ENCODE measurements around the gene FAR2.
"Not testable (repeated sequence)": the region's sequence is repeated elsewhere in the genome, so short reads cannot be mapped to it uniquely, and the experiment has no call there.

Gene FAR2

DNA sequence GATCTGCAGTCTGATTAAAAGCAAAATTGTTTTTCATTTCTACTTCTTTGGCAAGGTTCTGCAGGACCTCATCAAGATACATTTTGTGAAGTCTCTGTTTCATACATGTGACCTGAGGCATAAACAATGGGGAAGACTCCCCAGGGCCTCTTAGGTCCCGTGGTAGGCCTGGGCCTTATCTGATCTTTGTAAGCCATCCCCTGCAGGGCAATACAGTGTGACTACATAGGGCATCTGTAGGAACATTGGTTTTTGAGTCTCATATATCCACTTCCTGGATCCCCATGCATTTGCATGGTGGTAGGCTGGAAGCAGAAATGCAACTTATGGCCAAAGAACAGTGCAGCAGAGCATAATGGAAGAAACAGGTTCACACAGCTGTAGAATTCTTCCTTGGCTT lies 6.0 kb downstream of the FAR2 start:
- DNase-seq: no peak

DNA sequence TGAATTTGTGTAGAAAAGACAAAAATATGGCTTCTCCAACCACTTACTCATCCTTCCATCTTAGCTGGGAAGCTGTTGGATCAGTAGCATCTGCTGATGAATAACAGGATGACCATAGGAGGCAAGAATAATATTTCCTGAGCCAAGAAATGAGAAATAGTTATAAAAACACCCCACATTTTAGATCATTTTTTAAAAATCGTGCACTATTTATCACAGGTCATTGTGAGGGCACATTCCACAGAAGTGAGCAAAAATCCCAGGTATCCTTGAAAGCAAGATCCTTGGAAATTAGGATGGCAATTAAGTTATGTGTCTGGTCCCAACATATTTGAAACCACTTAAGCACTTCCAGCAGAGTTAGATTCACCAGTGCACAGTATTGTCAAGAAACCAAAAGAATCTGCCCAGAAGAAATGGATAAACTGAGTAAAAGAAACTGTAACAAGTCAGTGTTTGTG lies 8.4 kb downstream of the FAR2 start:
- no peak for DNase-seq

DNA sequence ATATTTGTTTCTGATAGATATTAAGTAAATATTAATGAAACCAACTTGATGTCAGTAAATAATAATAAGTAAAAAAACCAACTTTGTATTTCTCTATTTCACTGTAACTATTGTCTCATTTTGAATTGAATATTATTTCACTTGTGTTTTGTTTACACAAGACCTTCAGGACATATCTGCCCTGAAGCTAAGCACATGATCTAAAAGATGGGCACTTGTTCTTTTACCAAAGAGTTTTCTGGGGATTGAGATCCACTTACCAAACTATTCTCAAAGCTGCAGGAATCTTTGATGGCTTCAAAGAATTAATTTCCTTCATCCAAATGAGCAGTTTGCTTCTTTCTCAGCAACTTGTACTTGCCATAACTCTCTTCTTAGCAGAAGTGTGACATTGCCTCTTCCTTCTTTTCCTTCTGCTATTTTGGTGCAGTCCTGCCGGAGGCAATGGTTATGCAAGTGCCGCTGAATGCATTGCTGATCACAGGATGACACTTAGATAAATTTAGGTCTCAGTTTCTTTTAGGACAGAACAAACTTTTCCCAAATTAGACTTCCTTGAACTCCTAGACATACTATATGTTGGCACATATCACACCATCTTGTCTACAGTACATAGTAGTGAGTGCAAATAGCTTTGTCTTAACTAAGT lies 9.2 kb downstream of the FAR2 start:
- DNase-seq: no peak

DNA sequence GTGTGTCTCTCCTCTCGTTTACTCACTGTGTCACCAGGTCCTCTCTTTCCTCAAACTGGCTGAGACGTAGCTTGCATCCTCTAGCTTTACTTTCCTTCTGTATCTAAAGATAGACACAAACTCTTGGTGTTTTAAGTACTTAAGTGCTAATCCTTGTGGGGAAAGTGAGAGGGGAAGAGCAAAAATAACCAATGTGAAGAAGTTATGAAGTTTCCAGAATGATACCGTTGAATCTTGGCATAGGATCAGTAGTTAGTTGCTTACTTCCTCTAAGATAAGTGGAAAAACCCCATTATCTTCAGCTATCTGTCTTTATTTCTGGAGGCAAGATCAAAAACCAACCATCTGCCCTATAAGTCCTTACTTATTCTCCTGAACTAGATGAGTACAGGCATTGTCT lies 10.6 kb downstream of the FAR2 start:
- no peak for DNase-seq

DNA sequence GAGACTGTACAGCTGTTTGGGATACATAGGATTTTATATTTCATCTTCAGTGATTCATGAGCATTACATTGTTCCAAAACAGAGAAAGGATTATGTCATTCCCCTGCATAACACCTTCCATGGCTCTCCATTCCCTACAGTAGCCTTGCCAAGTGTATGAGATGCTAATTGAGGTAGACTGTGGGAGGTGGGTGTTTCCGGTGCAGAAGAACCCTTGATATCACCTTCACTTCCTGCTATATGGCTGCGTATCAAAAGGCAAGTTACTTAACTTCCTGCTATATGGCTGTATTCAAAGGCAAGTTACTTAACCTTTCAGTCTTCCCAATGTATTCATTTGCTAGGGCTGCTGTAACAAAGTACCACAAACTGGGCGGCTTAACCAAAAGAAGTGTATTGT lies 11.2 kb downstream of the FAR2 start:
- DNase-seq: no peak

DNA sequence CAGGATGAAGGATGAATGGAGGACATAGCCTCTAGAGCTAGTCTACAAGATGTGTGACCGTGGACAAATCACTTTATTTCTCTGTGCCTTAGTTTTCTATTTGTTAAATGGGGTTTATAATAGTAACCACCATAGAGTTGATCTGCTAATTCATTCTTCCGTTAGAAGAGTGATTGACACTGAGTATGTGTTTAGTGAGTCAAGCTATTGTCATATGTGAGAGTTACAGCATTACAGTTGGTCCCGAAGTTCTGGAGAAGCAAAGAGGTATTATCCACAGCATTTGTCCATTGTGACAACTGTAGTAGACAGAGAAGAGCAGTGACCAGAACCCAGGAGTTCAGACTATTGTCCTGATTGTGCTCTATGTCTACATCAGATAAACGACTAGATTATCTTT lies 14.1 kb downstream of the FAR2 start:
- DNase-seq: no peak

DNA sequence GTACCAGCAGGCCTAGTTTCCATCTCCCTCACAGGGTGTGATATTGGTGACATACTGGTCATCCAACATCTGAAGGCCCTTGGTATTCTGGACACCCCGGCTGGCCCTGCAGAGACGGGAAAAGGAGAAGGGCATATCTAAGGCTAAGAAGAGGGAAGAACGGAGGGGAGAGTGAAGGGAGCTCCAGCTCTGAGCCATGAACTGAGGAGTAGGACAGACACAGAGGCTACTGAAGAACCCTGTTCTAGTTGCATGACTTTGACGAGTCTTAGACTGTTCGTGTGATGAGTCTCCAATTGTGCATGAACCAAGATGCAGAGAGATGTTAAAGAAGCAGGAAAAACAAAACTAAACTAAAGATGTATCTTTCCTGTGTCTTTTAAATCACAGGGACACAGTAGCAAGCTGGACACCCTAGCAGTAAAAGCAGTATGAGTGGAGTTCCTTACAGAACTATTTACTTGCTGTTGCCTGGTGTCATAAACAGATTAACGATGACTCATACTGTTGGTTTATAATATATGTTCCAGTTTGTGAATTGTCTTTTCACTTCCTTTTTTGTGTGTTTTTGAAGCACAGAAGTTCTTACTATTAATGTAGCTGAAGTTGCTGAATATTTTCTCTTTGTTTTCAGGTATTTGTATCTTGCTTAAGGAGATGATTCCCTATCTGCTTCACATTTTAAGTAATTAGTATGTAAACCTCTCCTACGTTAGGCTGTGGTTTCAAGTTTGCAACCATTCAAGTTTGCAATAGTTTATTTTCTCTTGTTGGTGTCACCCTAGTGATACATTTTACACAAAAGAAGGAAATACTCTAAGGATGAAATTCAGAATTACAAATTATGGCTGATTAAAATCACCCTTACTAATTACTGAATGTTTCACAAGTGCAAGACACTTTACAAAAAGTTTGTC lies 15.7 kb downstream of the FAR2 start:
- DNase-seq: no peak

DNA sequence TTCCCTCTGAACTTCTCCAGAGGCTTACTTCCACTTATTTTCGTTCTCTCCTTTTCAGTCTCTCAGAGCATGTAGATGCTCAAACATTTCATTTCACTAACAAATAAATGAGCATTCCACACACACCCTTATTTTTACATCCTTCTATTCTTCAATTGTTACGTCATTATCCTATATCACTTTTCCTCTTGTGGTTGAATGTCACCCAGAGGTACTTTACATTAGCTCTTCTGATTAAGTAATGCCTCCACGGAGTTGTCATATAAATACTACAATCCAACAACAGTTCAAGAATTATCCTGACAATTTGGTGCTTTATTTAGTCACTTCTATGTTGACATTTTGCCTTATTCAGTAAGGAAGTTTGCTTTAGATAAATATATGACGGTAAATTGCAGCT lies 18.4 kb downstream of the FAR2 start:
- no peak for DNase-seq

DNA sequence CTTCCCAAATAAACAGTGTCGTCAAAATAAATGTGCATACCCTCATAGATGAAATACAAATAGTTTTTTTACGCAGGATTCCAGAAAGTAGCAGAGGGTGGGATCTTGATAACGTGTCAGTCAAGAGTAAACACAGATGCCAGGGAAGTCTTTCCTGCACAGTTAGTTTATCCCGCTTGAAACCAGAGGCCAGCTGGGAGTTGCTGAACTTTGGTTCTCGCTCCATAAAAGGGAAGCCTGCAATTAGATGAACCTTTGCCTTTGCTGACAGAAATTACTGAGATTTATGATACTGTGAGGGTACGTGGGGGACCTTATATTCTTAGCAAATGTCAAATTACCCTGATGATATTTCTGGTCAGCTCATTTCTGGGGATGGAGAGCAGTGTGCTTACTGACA lies 18.9 kb downstream of the FAR2 start:
- no peak for DNase-seq

DNA sequence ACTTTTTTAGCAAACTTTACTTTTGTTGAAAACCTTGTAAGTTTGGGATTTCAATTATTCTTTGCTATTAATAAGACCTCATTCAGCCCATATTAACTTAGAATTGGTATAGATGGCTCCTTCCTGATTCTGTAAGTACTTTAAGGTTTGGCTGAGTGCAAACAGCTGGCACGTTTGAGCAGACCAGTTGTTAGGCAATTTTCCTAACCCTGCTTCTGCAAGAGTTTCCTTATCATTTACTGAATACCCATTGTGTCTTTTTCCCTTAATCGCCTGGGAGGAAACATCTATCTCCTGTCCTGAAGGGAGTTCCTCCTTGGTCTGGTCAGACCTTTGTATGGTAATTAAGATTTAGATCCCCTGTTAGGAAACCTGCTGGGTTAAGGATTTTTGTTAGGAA lies 20.9 kb downstream of the FAR2 start:
- not testable (repeated sequence) for DNase-seq

DNA sequence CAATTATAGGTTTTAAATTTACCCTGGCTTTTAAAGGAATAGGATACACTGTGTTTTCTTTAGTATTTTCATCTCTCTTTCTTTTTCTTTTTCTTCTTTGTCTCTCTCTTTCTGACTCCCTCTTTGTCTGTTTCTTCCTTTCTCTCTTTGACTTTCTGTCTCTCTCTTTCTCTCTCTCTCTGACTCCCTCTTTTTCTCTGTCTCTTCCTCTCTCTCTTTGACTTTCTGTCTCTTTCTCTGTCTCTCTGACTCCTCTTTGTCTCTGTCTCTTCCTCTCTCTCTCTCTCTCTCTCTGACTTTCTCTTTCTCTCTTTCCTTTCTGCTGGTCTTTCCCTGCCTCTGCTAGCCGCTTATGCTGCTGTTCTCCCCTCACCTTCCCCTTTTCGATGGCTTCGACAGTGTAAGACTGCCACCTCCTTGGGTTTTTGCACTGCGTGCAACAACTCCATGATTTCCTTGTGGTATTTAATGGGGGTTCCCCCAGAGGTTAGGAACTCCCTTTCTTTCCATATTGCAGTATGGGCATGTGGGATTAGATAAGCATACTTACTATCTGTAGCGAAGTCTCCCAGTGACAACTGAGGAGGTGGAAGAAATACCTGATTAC lies 21.5 kb downstream of the FAR2 start:
- DNase-seq: not testable (repeated sequence)

DNA sequence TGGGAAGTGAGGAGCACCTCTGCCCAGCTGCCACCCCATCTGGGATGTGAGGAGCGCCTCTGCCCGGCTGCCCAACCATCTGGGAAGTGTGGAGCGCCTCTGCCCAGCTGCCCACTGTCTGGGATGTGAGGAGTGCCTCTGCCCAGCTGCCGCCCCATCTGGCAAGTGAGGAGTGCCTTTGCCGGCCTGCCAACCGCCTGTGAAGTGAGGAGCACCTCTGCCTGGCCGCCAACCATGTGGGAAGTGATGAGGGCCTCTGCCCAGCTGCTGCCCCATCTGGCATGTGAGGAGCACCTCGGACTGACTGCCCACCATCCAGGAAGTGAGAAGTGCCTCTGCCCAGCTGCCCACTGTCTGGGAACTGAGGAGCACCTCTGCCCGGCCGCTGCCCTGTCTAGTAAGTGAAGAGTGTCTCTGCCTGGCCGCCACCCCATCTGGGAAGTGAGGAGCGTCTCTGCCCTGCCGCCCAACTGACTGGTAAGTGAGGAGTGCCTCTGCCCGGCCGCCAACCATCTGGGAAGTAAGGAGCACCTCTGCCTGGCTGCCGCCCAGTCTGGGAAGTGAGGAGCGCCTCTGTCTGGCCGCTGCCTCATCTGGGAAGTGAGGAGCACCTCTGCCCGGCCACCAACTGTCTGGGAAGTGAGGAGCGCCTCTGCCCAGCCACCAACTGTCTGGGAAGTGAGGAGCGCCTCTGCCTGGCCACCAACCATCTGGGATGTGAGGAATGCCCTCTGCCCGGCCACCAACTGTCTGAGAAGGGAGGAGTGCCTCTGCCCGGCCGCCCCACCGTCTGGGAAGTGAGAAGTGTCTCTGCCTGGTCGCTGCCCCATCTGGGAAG lies 22.6 kb downstream of the FAR2 start:
- no peak for DNase-seq

DNA sequence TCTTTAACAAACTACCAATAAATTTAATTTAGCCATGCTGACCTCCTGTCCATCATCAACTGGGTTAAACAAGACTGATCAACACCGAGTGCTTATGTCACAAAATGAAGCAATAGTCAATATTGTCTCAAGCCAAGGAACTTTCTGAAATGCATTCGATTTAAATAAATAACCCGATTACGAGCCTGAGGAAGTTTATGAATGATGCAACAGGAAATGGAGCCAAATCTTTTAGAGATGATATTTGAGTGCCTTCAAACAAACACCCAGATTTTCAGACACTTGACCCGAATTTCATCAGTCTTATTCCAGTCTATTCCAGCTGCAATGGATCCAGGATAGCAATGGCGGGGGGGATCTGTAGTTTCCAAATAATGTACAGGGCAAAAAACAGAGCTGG lies 27.9 kb downstream of the FAR2 start:
- no peak for DNase-seq

DNA sequence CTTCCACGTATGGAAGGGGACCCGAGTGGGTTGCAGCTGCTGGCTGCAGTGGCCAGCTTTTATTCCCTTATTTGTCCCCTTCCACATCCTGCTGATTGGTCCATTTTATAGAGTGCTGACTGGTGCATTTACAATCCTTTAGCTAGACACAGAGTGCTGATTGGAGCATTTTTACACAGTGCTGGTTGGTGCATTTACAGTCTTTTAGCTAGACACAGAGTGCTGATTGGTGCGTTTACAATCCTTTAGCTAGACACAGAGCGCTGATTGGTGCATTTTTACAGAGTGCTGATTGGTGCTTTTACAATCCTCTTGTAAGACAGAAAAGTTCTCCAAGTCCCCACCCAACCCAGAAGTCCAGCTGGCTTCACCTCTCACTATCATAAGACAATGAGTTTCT lies 33.2 kb downstream of the FAR2 start:
- DNase-seq: not testable (repeated sequence)

DNA sequence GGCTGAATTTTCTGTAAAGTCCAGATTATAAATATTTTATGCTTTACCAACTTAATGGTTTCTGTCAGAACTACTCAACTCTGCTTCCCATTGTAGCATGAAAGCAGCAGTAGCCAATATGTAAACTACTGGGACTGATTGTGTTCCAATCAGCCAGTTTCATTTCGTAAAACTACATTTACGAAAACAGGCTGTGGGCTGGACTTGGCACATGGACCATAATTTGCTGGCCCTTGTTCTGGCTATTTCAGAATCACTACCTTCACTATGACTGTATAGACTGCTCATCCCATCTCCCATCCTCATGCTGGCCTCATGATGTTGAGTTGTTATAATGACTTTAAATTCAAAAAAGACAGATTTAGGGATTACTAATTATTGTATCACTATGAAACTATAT lies 38.7 kb downstream of the FAR2 start:
- DNase-seq: no peak

DNA sequence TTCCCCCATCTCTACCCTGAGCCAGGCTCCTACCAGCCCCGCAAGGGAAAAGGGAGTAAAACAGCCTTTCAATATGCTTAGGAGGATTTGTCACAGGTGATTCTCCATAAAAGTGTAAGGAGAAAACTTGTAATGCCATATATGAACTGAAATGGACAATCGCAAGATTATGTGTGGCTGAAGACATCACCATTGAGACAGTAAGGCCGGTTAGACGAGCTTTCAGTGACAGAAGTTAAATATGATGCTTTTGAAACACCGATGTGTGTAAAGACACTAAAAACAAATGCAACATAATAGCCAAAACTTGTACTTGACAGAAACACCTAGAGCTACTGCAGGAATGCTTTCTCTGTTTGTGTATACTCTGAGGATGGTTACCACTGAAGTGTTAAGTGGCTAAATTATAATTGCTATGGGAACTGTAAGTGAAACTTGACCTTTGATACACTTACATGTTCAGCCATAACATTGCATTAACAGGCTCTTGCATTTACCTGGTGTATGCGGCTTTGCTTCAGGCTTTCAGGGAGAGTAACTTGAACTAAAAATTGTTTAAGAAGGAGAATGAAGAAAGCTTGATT lies 42.3 kb downstream of the FAR2 start:
- no peak for DNase-seq

DNA sequence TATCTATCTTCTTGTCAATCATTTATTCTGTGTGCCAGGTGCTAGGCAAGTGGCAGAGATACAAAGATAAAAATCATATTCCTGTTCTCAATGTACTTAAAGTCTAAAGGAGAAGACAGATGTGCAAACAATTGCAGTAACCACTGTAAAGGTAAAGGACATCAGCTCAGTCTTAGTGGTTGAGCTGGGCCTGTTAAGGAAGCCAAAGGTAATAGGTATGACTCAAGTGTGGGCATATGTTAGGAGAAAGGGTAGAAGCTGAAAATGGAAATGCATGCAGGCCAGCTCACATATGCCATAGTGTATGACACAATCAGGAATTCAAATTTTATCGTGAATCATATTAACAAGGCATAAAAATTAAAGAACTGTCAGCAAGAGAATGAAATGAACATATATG lies 49.8 kb downstream of the FAR2 start:
- DNase-seq: no peak

DNA sequence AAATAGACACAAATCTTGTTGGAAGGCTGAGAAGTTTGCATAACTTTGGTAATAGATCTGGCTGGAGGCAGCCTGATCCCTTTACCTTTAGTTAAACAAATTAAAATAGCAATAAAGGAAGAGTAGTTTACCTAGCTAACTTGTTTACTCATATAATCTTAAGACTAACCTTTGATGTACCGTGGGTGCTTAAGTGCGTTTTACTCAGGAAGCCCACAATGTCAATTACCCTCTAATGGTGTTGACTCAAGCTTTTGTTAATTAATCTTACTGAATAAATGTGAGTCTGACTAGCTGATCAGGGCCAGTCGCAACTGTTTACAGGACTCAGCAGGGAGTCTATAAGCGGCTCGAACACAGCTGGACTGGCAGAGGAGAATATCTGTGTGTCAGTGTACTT lies 51.5 kb downstream of the FAR2 start:
- DNase-seq: no peak

DNA sequence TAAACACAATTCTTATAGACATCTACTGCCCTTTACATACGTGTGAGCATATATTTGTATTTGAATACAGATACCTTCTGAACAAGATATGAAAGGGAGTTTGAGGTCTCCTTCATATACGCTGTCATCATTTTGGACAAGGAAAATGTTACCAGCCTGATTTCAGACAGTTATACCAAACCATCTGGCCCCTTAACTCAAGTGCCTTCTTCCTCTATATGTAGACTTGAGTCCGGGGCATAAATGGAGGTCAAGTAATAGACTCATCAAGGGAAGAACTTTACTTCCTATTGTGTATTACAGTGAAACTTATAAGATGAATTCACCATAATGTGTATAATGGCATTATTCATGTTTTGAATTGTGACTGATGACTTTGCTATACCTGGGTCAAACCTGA lies 52.2 kb downstream of the FAR2 start:
- DNase-seq: no peak

DNA sequence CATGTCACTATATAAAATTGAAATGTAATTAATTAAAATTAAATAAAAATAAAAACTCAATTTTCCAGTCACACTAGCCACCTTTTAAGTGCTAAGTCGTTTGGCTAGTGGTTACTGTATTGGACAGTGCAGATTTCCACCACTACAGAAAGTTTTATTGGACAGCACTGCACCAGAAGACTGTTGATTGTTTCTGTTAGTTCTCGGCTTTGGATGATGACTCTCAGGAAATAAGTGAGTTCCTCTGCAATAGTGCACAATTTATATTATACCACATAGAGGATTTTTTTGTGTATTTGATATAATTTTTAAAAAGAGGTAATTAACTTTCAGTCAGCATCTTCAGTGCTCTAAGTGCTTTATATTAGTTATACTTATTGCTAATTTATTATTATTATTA lies 52.7 kb downstream of the FAR2 start:
- no peak for DNase-seq

DNA sequence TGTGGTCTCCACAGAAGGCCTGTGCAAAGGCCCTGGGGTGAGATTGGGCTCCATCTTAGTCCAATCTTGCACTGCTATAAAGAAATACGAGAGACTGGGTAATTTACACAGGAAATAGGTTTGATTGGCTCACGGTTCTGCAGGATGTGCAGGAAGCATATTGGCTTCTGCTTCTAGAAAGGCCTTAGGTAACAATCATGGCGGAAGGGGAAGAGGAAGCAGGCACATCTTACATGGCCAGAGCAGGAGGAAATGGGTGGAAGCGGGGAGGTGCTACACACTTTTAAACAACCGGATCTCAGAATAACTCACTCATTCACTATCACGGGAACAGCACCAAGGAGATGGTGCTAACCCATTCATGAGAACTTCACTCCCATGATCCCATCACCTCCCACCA lies 55.4 kb downstream of the FAR2 start:
- DNase-seq: no peak

DNA sequence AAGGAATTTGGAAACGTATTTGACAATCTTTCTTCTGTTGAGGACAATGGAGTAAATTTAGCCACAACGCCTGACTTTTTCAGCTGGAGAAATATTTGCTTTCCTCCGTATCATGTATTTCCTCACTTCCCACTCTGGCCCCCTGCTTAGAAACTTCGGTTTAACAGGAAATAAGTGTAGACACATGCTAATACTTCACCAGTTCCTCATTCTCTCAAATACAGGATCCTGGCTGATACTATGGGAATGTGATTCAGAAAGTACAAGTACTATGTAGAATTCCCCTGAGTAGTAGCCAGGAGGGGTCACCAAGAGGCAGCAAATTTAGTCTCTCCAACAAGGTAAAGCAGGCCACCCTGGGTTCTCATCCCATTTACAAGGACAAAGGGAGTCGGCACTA lies 58.0 kb downstream of the FAR2 start:
- DNase-seq: no peak

DNA sequence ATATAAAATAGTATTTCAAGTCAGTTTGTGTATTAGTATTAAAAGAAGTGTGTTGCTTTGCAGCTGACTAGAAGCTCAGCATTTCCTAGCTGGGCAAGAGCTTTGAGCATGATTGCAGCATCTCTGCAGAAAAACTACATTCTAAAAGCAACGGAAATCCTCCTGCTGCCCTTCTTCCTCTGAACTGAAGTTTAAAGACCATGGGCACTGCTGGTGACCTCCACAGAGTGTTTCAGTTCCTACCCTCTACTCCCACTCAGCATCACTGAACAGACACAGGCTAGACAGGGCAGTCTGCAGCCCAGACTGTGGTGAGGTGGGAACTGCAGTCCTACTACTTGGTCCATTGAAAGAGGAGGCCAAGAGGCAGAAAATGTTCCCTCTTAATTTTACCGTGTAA lies 59.0 kb downstream of the FAR2 start:
- no peak for DNase-seq

Data from NCI-H1436 (cell line).